Mesodermal cell (in vitro differentiated cells): Measurements from ENCODE around the gene TCERG1L.

Source experiments
- H3K27ac ChIP-seq: 2 replicates; pipeline ENCODE4 v1.7.0; 2013; ENCODE audit warnings: mild to moderate bottlenecking, low read depth, low read length, moderate library complexity; ENCODE audit not compliant: severe bottlenecking
- H3K36me3 ChIP-seq: 2 replicates; pipeline ENCODE4 v1.7.1; 2013; ENCODE audit warnings: mild to moderate bottlenecking, low read length, moderate library complexity; ENCODE audit not compliant: control insufficient read depth, insufficient read depth
- H3K4me1 ChIP-seq: one replicate; pipeline ENCODE4 v1.7.1; 2013; ENCODE audit warnings: mild to moderate bottlenecking, low read length; ENCODE audit not compliant: insufficient read depth, control insufficient read depth, poor library complexity, severe bottlenecking
- H3K4me3 ChIP-seq: 2 replicates; pipeline ENCODE4 v1.7.0; 2013; ENCODE audit warnings: low read length, control low read depth, mild to moderate bottlenecking; ENCODE audit not compliant: insufficient read depth, poor library complexity, severe bottlenecking; ENCODE audit errors: extremely low read depth
- H3K9me3 ChIP-seq: 2 replicates; pipeline ENCODE4 v1.7.1; 2013; ENCODE audit warnings: mild to moderate bottlenecking, low read length, moderate library complexity; ENCODE audit not compliant: control insufficient read depth
- WGBS, 2 experiments: methylation state at CpG; one replicate each; pipeline ENCODE4 v1.1.5; 2013; ENCODE audit warnings: missing lambda C conversion rate in 2 of 2; ENCODE audit not compliant: insufficient coverage in 2 of 2; 5-methylcytosine and 5-hydroxymethylcytosine counted together

TCERG1L gene

DNA sequence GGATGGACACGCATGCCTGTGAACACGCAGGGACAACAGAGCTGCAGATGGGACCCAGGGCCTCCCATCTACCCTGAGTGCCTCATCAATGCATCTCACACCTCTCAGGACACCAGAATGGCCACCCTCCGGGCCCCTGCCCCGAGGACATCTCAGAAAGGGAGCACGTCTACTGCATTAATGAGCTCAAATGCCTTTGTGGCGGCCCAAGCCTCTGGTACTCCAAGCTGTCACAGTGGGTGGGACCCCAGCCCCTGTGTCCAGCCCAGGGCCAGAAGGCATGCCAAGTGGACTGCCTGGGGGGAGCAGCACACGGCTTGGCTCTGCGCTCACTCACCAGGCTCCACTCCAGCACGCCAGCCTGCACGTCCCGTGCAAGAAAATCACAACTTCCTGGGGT, 52.0 kb downstream of the TCERG1L start:
- H3K9me3 ChIP-seq, result no peaks in the 10 kb centered on the region
- H3K4me1 ChIP-seq, result no peaks in the 10 kb centered on the region
- no peak overlapping the region for H3K27ac ChIP-seq
- no peaks in the 10 kb centered on the region for H3K36me3 ChIP-seq
- WGBS, 2 experiments, result 82 to 90% methylated on average over 11 of the region's 11 CpGs
- no peak overlapping the region for H3K4me3 ChIP-seq

DNA sequence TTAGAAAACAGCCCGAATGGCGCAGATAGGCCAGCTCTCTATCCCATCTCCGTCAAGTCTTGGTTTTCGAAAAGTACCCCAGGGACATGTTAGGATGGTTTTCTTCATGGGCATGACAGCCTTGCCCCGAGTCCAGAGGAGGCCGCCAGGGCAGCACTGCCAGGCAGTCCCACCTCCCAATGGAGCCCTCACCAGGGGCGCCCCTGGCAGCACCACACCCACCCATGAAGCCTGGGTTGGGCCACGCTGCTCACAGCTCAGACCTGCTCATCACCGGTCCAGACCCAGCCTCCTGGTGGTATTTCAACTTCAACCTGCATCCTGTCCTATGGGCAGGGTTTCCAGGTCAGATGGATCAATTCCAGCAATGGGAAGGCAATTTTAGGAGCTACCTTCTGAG, 53.3 kb downstream of the TCERG1L start:
- no peaks in the 10 kb centered on the region for H3K36me3 ChIP-seq
- 90 to 91% methylated on average over 9 of the region's 9 CpGs for WGBS, 2 experiments
- no peaks in the 10 kb centered on the region for H3K9me3 ChIP-seq
- H3K4me3 ChIP-seq, result no peak overlapping the region
- no peaks in the 10 kb centered on the region for H3K4me1 ChIP-seq
- H3K27ac ChIP-seq, result no peak overlapping the region

DNA sequence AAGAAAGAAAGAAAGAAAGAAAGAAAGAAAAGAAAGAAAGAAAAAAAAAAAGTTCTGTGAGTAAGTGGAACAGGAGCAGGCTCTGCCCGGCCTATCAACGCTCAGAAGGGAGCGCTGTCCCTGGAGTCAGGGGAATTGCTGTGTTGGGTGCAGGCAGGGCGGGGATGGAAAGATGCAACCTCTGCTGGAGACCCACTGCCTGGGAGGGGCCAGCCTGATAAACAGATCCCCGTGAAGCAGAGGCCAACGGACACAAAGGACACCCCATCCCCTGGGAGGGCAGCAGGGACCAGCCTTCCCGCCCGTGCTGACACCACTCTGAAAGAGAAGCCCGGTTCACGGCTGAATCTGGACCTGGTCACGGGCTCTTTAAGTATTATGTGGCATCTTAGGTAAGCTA, 54.5 kb downstream of the TCERG1L start:
- Histone ChIP-seq H3K36me3 (no peaks in the 10 kb centered on the region), H3K4me1 (no peaks in the 10 kb centered on the region), H3K27ac (no peak overlapping the region), H3K9me3 (no peaks in the 10 kb centered on the region), H3K4me3 (no peak overlapping the region)
- WGBS, 2 experiments, result 87 to 88% methylated on average over 11 of the region's 11 CpGs

DNA sequence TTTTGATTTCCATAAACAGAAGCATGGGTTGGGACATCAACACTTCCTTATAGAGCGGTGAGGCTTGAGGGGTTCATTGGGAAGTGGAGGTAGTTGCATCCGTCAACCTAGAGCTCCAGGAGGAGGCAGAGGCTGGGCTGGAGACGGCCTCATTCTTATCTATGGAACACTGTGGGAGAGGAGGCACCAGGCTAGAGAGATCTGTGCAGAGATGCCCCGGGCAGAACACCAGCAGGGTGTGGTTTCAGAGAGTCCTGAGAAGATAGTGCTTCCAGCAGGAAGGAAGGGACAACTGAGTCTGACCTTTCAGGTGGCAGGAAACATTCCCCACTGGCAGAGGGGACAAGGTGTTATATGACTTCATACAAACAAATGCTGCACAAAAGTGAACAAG, 56.7 kb downstream of the TCERG1L start:
- no peak overlapping the region for H3K27ac ChIP-seq
- H3K36me3 ChIP-seq, result no peaks in the 10 kb centered on the region
- H3K4me1 ChIP-seq, result peaks cover 12% of the 10 kb centered on the region
- H3K9me3 ChIP-seq, result no peaks in the 10 kb centered on the region
- H3K4me3 ChIP-seq, result no peak overlapping the region
- 79 to 81% methylated on average over 4 of the region's 4 CpGs for WGBS, 2 experiments

DNA sequence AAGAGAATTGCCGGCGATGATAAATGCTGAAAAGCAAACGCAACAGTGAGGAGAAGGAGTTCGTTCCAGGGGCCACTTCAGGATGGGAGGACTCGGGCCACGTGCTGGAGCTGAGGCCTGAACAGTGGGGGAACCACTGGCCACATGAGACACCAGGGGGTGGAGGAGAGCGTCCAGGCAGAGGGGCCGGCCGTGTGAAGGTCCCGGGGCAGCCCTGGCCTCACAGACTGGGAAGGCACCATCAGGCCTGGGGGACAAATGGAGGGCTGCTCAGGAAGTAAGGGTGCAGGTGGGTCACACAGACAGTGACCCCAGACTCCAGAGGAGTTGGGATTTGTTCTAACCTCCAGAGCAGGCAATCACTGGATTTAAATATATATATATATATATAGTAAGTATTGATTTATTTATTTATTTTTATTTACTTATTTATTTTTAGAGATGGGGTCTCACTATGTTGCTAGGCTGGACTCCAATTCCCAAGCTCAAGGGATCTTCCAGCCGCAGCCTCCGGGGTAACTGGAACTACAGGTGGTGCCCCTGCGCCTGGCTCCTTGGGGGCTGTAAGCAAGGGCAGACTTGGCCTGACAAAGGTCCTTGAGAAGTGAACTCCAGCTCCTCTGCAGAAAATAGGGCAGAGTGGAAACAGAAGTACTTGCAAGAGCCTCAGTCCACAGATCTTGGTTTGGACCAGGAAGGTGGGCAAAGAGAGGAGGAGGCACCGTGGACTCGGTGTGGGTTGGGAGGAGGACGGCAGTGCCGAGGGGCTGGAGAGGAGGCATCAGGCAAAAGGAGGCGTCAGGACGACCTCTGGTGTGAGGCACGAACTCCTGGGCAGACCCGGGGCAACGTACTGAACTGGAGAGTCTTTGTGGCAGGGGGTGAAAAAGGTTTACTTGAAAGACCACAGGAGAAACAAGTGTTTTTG, 57.3 kb downstream of the TCERG1L start:
- H3K36me3 ChIP-seq, result no peaks in the 10 kb centered on the region
- no peak overlapping the region for H3K27ac ChIP-seq
- no peaks in the 10 kb centered on the region for H3K9me3 ChIP-seq
- H3K4me1 ChIP-seq, result peaks cover 15% of the 10 kb centered on the region
- no peak overlapping the region for H3K4me3 ChIP-seq
- 88 to 93% methylated on average over 18 to 19 of the region's 22 CpGs for WGBS, 2 experiments

DNA sequence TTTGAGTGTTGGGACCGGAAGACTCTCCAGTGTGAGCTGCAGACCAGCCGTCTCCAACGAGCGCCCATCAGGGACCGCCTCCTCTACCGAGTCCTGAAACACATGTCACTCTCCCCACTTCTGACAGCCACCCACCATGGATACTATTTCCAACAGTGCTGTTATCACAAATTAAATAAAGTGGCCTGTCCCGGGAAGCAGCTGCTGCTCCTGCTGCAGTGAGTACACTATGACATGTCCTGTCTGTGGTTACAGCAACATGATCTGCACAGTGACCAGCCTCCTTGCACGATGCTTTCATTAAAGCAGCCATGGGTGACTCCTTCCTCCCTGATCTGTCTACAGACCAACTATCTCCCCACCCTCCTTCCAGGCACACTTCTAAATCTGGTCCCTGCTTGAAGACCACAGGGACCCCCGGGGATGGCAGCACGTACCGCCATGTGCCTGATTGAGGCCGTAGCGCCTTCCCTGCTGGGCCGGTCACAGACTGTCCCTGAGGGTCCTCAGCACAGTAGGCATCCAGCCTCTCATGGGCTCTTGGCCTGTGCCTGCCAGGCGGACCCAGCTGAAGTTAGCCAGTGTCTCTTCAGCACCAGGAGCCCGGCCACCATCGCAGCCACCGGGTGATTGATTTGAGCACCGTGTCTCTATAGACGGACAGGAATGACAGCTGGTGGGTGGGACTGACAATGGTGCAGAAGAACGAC, 58.8 kb downstream of the TCERG1L start:
- no peak overlapping the region for H3K4me3 ChIP-seq
- 96 to 98% methylated on average over 21 of the region's 21 CpGs for WGBS, 2 experiments

DNA sequence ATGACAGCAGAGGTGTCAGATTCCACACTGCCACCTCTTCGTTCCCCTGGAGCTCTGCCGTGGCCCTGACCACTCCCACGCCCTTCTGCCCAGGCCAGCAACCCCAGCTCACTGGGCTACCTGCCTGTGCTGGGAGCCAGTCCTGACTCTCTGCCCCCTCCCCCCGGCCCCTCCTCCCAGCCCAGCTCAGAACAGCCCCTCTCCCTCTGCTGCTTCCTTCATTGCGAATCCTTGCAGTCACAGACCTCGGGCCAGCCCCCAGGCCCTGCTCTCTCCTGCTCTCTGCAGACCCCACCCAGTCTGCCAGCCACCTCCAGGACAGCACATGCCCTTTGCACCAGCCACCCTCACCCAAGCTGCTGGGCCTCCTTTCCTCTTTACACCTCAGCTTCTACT, 60.4 kb downstream of the TCERG1L start:
- Histone ChIP-seq H3K27ac (no peak overlapping the region), H3K9me3 (no peaks in the 10 kb centered on the region), H3K4me1 (peaks cover 15% of the 10 kb centered on the region), H3K4me3 (no peak overlapping the region), H3K36me3 (no peaks in the 10 kb centered on the region)
- 19 to 35% methylated on average over 5 of the region's 6 CpGs for WGBS, 2 experiments

More for the DNA sequence above, 58.8 kb downstream of the TCERG1L start:
- peaks cover 15% of the 10 kb centered on the region for H3K4me1 ChIP-seq
- no peaks in the 10 kb centered on the region for H3K9me3 ChIP-seq
- no peaks in the 10 kb centered on the region for H3K36me3 ChIP-seq
- H3K27ac ChIP-seq, result no peak overlapping the region

DNA sequence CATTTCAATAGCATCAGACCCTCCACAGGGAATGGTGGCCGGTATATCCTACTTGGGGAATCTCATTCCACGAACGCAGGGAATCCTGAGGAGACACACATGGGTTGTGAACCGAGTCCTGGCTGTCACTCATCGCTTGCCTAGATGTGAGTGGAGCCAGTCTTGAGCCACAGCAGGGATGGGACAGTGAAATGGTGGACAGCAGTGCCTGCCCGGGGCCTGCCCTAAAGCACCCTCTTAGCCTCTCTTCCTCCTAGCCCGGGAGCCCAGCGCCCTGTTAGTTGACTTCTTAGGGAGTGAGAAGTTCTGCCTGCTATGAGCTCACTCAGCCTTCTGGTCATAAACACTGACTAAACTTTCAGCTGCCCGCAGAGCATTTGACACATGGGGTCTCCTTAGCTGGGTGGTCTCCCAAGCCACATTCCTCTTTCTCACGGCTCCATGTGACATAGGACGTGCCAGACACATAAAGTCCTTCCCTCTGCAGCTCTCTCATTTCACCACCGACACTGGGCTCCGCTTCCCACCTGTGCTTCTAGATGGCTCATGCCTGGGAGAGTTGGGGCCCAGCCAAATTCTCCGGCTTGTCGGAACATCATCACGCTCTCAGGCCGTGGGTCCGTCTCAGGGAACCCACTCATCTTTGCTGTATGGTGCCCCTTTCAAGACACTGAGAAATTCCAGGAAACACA, 60.9 kb downstream of the TCERG1L start:
- H3K4me1 ChIP-seq, result peaks cover 15% of the 10 kb centered on the region
- no peaks in the 10 kb centered on the region for H3K9me3 ChIP-seq
- 77 to 83% methylated on average over 15 to 17 of the region's 18 CpGs for WGBS, 2 experiments
- peak overlapping the region; percentile 49 for H3K27ac ChIP-seq
- no peaks in the 10 kb centered on the region for H3K36me3 ChIP-seq
- no peak overlapping the region for H3K4me3 ChIP-seq

DNA sequence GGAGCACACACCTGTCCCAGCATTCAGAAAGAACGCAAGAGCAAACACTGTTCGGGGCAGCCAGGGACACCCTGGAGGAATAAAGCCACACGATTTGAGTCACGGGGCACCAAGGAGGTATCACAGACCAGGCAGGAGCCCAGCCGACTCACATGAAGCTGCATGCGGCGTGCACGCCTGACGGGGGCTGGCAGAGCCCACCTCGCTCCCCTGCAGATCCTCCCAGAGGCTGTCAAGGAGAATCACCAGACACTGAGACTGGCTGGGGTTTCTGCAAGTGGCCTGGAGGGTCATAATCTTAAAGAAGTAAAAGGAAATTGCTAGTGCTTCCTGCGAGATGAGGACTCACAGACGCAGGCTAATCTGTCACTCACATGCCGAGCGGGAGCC, 61.6 kb downstream of the TCERG1L start:
- Histone ChIP-seq H3K36me3 (no peaks in the 10 kb centered on the region), H3K27ac (peak overlapping the region; percentile 49), H3K4me3 (no peak overlapping the region), H3K4me1 (peaks cover 15% of the 10 kb centered on the region), H3K9me3 (no peaks in the 10 kb centered on the region)
- 73 to 80% methylated on average over 9 to 14 of the region's 14 CpGs for WGBS, 2 experiments

DNA sequence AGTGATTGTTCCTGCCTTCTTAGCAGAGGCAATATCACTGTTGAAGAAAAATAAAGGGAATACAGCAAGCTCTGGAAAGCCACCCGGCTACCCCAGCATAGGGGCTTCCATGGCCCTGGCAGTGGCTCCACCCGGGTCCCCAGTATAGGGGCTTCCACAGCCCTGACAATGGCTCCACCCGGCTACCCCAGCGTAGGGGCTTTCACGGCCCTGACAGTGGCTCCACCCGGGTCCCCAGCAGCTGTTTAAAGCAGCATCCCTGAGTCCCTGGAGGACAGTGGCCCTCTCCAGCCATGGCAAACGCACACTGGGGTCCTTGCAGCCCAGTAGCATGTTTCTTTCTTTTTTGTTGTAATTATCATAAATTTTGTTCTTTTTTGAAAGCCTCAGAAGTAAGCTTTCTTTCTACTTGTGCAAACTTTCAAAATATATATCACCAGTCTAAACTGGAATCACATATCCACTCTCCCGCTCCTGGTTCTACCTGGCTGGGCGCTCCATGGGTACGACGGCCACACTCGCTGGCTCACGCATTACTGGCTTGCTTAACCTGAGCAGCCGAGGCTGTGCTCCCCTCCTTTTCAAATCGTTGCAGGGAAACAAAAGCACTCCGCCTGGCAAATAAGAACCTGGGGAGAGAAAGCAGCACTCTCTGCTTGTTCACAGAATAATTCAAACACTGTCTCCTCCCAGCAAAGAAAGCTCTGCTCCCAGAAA, 62.1 kb downstream of the TCERG1L start:
- Histone ChIP-seq H3K9me3 (no peaks in the 10 kb centered on the region), H3K27ac (peak overlapping the region; percentile 10), H3K36me3 (no peaks in the 10 kb centered on the region), H3K4me1 (peaks cover 15% of the 10 kb centered on the region), H3K4me3 (no peak overlapping the region)
- WGBS, 2 experiments, result 76 to 82% methylated on average over 15 to 16 of the region's 16 CpGs
